Frontal cortex (tissue), 4 donors: Measurements from ENCODE around the gene TXNDC15. TPM values are rescaled to one million over a fixed set of nuclear protein-coding genes. Genes with fewer than 3 reads are reported as not detected.
"Not testable (repeated sequence)": the region's sequence is repeated elsewhere in the genome, so short reads cannot be mapped to it uniquely, and the experiment has no call there.

Experiments
- DNase-seq, 2 donors: peaks; one replicate each; pipeline ENCODE4 v3.0.0; 2012; ENCODE audit warnings: low spot score in 2 of 2
- FAIRE-seq: peaks from 2 replicates; lab custom pipeline; 2012; peaks lifted over from hg19 to GRCh38; lab: Jason Lieb, UNC
- total RNA-seq: library from RNA; depleted of rRNA; stranded (reverse); fragments of >200 nt; gene quantifications from one replicate; pipeline ENCODE4 v1.2.3, GENCODE V29; 2014
- donor health status: control.
- donor health status: control.
- donor health status: control.

The TXNDC15 gene
- total RNA-seq, 1 donor from 2014 or later: 108 TPM

DNA sequence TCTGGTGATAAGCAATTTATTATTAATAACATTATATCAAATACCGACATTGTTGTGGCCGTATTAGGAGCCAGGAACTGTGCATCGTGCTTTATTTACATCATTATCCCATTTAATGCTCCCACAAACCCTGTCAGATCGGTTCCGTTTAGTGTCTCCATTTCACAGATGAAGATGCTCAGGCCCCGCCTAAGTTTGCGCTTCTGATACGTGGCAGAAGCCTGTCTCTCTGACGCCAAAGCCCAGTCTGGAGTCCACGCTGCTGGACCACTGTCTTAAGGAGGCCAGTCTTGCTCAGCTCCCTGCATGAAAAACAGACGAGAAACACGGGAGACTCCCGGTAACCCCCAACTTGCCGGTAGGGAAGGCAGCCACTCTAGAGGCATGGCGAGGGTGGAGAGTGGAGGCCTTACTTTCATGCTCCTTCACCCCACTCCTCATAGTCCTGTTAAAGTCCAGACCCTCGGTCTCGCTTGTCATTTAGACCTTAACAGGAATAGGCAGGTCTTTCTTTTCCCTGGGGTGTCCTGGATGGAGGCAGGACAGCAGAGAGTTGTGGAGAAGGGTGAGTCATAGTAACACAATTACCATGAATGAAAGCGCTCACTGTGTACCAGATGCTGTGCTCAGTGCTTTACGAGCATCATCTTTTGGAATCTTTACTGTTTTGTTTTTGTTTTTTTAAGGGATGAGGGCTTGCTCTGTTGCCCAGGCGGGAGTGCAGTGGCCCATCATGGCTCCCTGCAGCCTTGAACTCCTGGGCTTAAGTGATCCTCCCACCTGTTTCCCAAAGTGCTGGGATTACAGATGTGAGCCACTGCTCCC lies 872 bp downstream of the TXNDC15 start:
- DNase-seq (peak; percentile 65 to 75), FAIRE-seq (no peak)

- FAIRE-seq (no peak), DNase-seq (no peak)
Measured at GRCh38 chr5:134877159-134877558, 3.0 kb downstream of the TXNDC15 start.

- FAIRE-seq: no peak
- no peak for DNase-seq
Measured at GRCh38 chr5:134878403-134878802, 4.2 kb downstream of the TXNDC15 start.

DNA sequence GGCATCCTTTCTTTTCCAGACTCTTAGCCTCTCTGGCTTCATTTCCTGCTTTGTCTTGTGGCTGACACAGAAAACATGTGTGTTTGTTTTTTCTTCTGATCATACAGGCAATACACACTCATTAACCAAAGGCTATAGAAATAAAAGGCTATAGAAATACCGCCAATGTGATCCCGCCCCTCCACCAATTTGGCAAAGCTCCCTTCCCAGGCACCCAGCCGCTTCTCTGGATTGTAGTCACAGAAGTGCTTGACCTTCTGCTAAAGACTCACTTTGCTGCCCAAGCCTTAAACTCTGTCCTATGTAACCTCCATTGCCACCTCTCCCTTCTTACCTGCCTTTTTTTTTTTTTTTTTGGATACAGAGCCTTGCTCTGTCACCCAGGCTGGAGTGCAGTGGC lies 5.3 kb downstream of the TXNDC15 start:
- no peak for FAIRE-seq
- no peak for DNase-seq

GRCh38 chr5:134880937-134881336 lies 6.8 kb downstream of the TXNDC15 start:
- DNase-seq, FAIRE-seq: not testable (repeated sequence)

DNA sequence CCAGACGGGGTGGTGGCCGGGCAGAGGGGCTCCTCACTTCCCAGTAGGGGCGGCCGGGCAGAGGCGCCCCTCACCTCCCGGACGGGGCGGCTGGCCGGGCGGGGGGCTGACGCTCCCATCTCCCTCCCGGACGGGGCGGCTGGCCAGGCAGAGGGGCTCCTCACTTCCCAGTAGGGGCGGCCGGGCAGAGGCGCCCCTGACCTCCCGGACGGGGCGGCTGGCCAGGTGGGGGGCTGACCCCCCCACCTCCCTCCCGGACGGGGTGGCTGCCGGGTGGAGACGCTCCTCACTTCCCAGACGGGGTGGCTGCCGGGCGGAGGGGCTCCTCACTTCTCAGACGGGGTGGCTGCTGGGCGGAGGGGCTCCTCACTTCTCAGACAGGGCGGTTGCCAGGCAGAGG lies 7.5 kb downstream of the TXNDC15 start:
- FAIRE-seq, DNase-seq: not testable (repeated sequence)

- DNase-seq (no peak), FAIRE-seq (no peak)
Measured at GRCh38 chr5:134887593-134888159, 13.5 kb downstream of the TXNDC15 start.

DNA sequence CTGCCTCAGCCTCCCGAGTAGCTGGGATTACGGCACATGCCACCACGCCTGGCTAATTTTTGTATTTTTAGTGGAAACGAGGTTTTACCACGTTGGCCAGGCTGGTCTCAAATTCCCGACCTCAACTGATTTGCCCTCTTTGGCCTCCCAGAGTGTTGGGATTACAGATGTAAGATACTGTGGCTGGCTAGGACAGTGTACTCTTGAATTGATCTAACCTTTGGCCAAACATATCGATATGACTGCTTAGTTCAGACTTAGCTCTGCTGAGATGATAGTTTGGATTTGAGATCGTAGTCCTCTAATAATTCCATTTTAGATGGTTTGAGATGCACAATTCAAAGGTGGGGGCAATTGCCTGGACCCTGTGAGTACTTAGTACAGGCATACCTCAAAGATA lies 15.2 kb downstream of the TXNDC15 start:
- DNase-seq: no peak
- FAIRE-seq: no peak

- FAIRE-seq: no peak
- no peak for DNase-seq
Measured at GRCh38 chr5:134891473-134891872, 17.3 kb downstream of the TXNDC15 start.

GRCh38 chr5:134892282-134892681 lies 18.1 kb downstream of the TXNDC15 start:
- FAIRE-seq: no peak
- DNase-seq: no peak

DNA sequence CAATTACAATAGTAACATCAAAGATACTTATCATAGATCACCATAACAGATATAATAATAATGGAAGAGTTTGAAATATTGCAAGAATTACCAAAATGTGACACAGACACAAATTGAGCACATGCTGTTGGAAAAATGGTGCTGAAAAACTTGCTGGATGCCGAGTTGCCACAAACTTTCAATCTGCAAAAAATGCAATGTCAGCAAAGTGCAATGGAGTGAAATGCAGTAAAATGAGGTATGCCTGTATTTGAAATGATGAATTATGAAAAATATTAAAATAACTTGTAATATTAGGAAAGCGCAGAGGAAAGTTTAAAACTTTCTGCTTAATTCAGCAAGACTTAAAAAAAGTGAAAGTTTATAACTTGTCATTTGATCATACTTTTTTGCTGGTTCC lies 18.8 kb downstream of the TXNDC15 start:
- no peak for DNase-seq
- FAIRE-seq: no peak

GRCh38 chr5:134893748-134894505 lies 19.8 kb downstream of the TXNDC15 start:
- DNase-seq: no peak
- no peak for FAIRE-seq

- DNase-seq: no peak
- no peak for FAIRE-seq
Measured at GRCh38 chr5:134902071-134902801, 28.1 kb downstream of the TXNDC15 start.

GRCh38 chr5:134904610-134905245 lies 30.6 kb downstream of the TXNDC15 start, which contains the start of gene PCBD2:
TSS of gene PCBD2 (plus strand) at chr5:134905131. CDS start at chr5:134905140, 9 bp downstream.
- no peak for FAIRE-seq
- peak; percentile 77 to 83 for DNase-seq

- no peak for FAIRE-seq
- DNase-seq: peak; percentile 50 to 58
Measured at GRCh38 chr5:134905246-134905996, 31.2 kb downstream of the TXNDC15 start.

DNA sequence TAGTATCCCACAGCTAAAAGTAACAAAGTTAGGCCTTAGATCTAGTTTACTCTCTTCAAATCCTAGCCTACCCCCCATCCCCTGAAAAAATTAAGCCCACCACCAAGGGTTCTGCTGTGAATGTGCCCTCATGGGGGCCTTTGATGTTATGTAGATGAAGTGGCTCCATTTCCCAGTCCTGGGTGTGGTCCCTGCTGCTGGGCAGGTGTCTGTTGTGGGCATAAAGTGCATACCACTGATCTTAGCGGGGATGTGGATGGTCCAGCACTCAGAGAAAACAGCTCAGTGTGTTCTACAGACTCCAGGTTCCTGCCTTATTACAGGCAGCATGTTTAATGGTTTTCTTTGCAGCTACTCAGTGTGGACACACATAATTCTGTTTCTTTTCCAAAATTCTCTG lies 32.6 kb downstream of the TXNDC15 start:
- FAIRE-seq (no peak), DNase-seq (no peak)

GRCh38 chr5:134910752-134911151 lies 36.6 kb downstream of the TXNDC15 start:
- not testable (repeated sequence) for FAIRE-seq, DNase-seq

DNA sequence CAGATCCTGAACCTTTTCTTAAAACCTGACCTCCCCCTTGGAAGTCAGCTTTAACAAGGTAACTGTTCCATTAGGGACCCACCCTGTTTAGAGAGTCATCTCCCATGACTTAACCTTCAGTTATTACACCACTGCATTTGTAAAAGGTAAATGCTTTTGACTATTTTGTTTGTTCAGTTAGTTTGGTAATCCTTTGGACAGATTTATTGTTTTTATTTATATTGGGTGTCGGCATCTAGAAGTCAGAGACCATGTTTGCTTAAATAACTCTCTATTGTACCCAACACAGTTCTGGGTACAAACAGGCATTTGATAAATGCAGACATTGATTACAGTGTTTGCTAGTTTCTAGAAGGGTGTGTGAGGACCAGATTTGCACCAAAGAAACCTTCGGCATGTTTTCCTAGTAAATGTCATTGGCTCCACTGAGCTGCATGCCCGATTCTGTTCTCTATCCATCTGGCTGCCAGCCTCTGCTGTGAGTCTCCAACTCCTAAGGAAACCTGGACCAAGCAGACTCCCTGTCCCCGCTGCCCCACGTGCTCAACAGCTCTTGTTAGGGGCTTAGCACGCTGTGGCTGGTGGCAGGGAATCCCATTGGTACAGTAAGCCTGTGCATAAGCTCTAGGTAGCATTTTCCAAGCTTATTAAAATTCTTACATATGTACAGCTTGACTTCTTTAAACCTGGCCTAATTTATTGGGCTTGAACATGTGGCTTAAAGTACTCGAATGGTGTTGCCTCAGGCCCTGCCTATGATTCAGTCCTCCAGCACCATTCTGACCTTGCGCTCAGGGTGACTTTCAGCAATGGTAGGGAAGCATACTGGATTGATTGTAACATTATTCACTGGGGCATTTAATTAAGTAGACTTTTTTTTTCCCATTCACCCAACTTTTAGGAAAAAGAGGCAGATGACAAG lies 37.4 kb downstream of the TXNDC15 start:
- DNase-seq: no peak
- FAIRE-seq: no peak
